HepG2 (cell line): ENCODE measurements around the gene SWSAP1. TPM values are rescaled to one million over a fixed set of nuclear protein-coding genes. Genes with fewer than 3 reads are reported as not detected.

ENCODE experiments used
- CAMTA2 ChIP-seq: sonication (generic); formaldehyde crosslinking; IDR thresholded peaks from 2 replicates; pipeline ENCODE4 v1.4.0; 2020; ENCODE audit warnings: mild to moderate bottlenecking, missing genetic modification reagents, borderline replicate concordance
- CBX5 ChIP-seq: sonication (generic); formaldehyde crosslinking; IDR thresholded peaks from 2 replicates; pipeline ENCODE4 v1.4.0; 2020; ENCODE audit warnings: missing genetic modification reagents, borderline replicate concordance
- CC2D1A ChIP-seq: sonication (generic); formaldehyde crosslinking; IDR thresholded peaks from 2 replicates; pipeline ENCODE4 v1.8.1; 2023; ENCODE audit warnings: mild to moderate bottlenecking, missing genetic modification reagents
- ELF3 ChIP-seq: IDR thresholded peaks from 2 replicates; pipeline ENCODE4 v1.6.1; 2016; ENCODE audit warnings: missing genetic modification reagents, missing compliant biosample characterization
- EP300 ChIP-seq, 3 experiments: sonication (generic) in 1 of 3; formaldehyde crosslinking in 1 of 3; IDR thresholded peaks; 2 replicates each; pipeline versions ENCODE4 v1.5.1 to v1.6.1; 2011 to 2020; ENCODE audit warnings: low read depth in 2 of 3, low read length in 2 of 3, borderline replicate concordance in 1 of 3, improper control_type of control experiment in 1 of 3, mild to moderate bottlenecking in 1 of 3, missing genetic modification reagents in 1 of 3, moderate library complexity in 1 of 3
- HDAC1 ChIP-seq: sonication (generic); formaldehyde crosslinking; IDR thresholded peaks from 2 replicates; pipeline ENCODE4 v1.5.1; 2020; ENCODE audit warnings: mild to moderate bottlenecking, missing genetic modification reagents
- JDP2 ChIP-seq: sonication (generic); formaldehyde crosslinking; IDR thresholded peaks from 2 replicates; pipeline ENCODE4 v1.8.1; 2022; ENCODE audit warnings: missing genetic modification reagents, borderline replicate concordance
- KLF9 ChIP-seq: IDR thresholded peaks from 2 replicates; pipeline ENCODE4 v1.6.1; 2016; ENCODE audit warnings: low read depth
- NR2F2 ChIP-seq: IDR thresholded peaks from 2 replicates; pipeline ENCODE4 v1.6.1; 2012; ENCODE audit warnings: low read depth, inconsistent platforms, borderline replicate concordance
- SMARCC2 ChIP-seq: fragments of 450-650 bp; IDR thresholded peaks from 2 replicates; pipeline ENCODE4 v1.6.1; 2017; ENCODE audit warnings: antibody characterized with exemption, mild to moderate bottlenecking
- SMC3 ChIP-seq: IDR thresholded peaks from 2 replicates; pipeline ENCODE4 v1.6.1; 2011; ENCODE audit warnings: low read length, improper control_type of control experiment
- ZMYM4 ChIP-seq: sonication (generic); formaldehyde crosslinking; IDR thresholded peaks from 2 replicates; pipeline ENCODE4 v1.8.1; 2023; ENCODE audit warnings: mild to moderate bottlenecking, missing genetic modification reagents
- ZNF256 ChIP-seq: sonication (generic); formaldehyde crosslinking; conservative IDR thresholded peaks from 2 replicates; pipeline ENCODE4 v1.4.0; 2020; ENCODE audit warnings: missing genetic modification reagents
- ZNF354B ChIP-seq: sonication (generic); formaldehyde crosslinking; IDR thresholded peaks from 2 replicates; pipeline ENCODE4 v1.8.0; 2022; ENCODE audit warnings: mild to moderate bottlenecking, missing genetic modification reagents
- ZNF484 ChIP-seq: sonication (generic); formaldehyde crosslinking; IDR thresholded peaks from 2 replicates; pipeline ENCODE4 v1.5.1; 2020; ENCODE audit warnings: mild to moderate bottlenecking, low read depth, missing genetic modification reagents, borderline replicate concordance
- ZNF619 ChIP-seq: sonication (generic); formaldehyde crosslinking; IDR thresholded peaks from 2 replicates; pipeline ENCODE4 v1.4.0; 2020; ENCODE audit warnings: mild to moderate bottlenecking, missing genetic modification reagents
- ZNF709 ChIP-seq: sonication (generic); formaldehyde crosslinking; IDR thresholded peaks from 2 replicates; pipeline ENCODE4 v1.5.0; 2020; ENCODE audit warnings: mild to moderate bottlenecking, missing genetic modification reagents
- ZNF776 ChIP-seq: sonication (generic); formaldehyde crosslinking; IDR thresholded peaks from 2 replicates; pipeline ENCODE4 v1.4.0; 2020; ENCODE audit warnings: mild to moderate bottlenecking, missing genetic modification reagents
- polyA plus RNA-seq, 8 experiments: library from polyadenylated mRNA; depleted of rRNA in 3 of 8; stranded (reverse) in 7 of 8; unstranded in 1 of 8; fragments of >200 nt; fragmentation: Illumina TruSeq in 4 of 8; extraction: Trizol in 4 of 8; gene quantifications; 2 replicates each; pipeline versions ENCODE4 v1.2.1 to v1.2.3, GENCODE V29; 2011 to 2016; ENCODE audit warnings: low read depth in 4 of 8, missing spikeins in 1 of 8, mixed read lengths in 1 of 8; ENCODE audit not compliant: insufficient read depth in 1 of 8
- total RNA-seq, 5 experiments: library from RNA; depleted of rRNA; stranded (reverse); fragments of >200 nt; fragmentation: Illumina TruSeq; extraction: Trizol; gene quantifications; 2 replicates each; pipeline ENCODE4 v1.2.3, GENCODE V29; 2016; ENCODE audit warnings: low read depth in 1 of 5
- TF ChIP-seq, protein P1 (sequence below): sonication (generic); formaldehyde crosslinking; IDR thresholded peaks from 2 replicates; pipeline ENCODE4 v1.4.0; 2020; ENCODE audit warnings: missing genetic modification reagents
- TF ChIP-seq, protein P2 (sequence below): fragments of 450-650 bp; IDR thresholded peaks from 2 replicates; pipeline ENCODE4 v1.6.1; 2016
- TF ChIP-seq, protein P3 (sequence below): sonication (generic); formaldehyde crosslinking; IDR thresholded peaks from 2 replicates; pipeline ENCODE4 v1.4.0; 2020; ENCODE audit warnings: missing genetic modification reagents
- TF ChIP-seq, protein P4 (sequence below): sonication (generic); formaldehyde crosslinking; IDR thresholded peaks from 2 replicates; pipeline ENCODE4 v1.8.1; 2023; ENCODE audit warnings: missing genetic modification reagents, mild to moderate bottlenecking, borderline replicate concordance
- TF ChIP-seq, protein P5 (sequence below): IDR thresholded peaks from 2 replicates; pipeline ENCODE4 v1.6.1; 2018; ENCODE audit warnings: missing genetic modification reagents
- TF ChIP-seq, protein P6 (sequence below): sonication (generic); formaldehyde crosslinking; IDR thresholded peaks from 2 replicates; pipeline ENCODE4 v1.4.0; 2020; ENCODE audit warnings: missing genetic modification reagents

Gene SWSAP1
- total and polyA plus RNA-seq, 2 of the 13 experiments (the other 11 are each of a cell fraction or from before 2014, with no cell fraction given) = 2.7 to 3.3 TPM

DNA sequence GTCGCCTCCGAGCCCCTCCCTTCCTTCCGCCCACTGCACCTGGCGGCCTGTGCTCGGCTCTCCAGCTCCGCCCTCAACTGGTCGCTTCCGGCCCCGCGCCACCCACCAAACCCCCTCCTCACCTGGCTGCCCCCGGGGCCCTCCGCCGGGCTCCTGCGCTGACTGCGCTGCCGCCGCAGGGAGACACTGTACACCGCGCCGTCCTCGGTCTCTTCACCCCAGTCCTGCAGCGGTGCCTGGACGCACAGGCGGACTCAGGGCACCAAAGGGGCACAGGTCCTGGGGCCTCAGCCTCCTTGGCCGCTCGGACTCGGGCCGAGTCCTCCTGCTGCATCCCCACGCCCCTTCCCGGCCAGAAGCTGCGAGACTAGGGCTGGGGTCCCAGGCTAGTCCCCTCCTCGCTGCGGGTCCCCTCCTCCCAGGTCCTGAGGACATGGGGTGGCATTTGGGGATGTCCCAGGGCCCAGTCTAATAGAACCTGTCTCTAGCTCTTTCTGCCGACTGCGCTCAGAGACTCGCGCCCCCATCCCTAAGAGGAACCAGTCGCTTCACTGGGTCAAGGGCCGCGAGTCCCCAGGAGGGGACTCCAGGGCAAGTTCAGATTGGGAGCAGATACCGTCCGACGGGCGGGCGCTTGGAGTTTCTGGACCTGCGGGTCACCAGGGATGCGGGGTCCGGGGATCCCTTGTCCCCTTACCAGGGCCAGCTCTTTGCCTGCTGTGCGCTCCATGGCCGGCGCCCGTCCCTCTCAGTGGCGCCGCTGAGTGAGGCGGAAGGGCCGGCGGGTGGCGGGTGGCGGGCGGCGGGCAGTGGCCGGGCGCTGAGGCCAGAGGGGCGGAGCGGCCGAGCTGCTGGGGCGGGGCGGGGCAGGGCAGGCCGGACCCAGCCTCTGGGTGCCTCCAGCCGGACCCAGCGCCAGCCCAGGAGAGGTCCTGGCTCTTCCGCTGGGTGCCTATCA lies 44.4 kb downstream of the SWSAP1 start, which contains the start of gene RGL3 (continued):
- TF ChIP-seq JDP2 (no peak), ELF3 (no peak), ZNF256 (CRISPR knock-in tag) (no peak), ZMYM4 (no peak), EP300 (IDR thresholded peaks at IDR 0.05; ENCODE audit: low read depth in 2 of 2, low read length in 2 of 2) (no peak), EP300 (CRISPR knock-in tag; IDR thresholded peaks at IDR 0.05; ENCODE audit: borderline replicate concordance) (no peak), ZNF619 (CRISPR knock-in tag) (0 out of 2 replicates have a peak, but pooled peaks have one; percentile 71), NR2F2 (no peak), ZNF354B (CRISPR knock-in tag) (no peak), CBX5 (no peak), CAMTA2 (no peak), SMARCC2 (no peak), KLF9 (CRISPR knock-in tag) (no peak), CC2D1A (CRISPR knock-in tag) (no peak), SMC3 (no peak), ZNF484 (CRISPR knock-in tag) (no peak), ZNF709 (CRISPR knock-in tag) (no peak), ZNF776 (CRISPR knock-in tag) (no peak), HDAC1 (CRISPR knock-in tag) (peak; percentile 27; the same call in 1 of the 2 replicates)
- TF ChIP-seq, protein P1, sequence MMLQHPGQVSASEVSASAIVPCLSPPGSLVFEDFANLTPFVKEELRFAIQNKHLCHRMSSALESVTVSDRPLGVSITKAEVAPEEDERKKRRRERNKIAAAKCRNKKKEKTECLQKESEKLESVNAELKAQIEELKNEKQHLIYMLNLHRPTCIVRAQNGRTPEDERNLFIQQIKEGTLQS (CRISPR knock-in tag) = no peak
- TF ChIP-seq, protein P2, sequence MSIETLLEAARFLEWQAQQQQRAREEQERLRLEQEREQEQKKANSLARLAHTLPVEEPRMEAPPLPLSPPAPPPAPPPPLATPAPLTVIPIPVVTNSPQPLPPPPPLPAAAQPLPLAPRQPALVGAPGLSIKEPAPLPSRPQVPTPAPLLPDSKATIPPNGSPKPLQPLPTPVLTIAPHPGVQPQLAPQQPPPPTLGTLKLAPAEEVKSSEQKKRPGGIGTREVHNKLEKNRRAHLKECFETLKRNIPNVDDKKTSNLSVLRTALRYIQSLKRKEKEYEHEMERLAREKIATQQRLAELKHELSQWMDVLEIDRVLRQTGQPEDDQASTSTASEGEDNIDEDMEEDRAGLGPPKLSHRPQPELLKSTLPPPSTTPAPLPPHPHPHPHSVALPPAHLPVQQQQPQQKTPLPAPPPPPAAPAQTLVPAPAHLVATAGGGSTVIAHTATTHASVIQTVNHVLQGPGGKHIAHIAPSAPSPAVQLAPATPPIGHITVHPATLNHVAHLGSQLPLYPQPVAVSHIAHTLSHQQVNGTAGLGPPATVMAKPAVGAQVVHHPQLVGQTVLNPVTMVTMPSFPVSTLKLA = no peak
- TF ChIP-seq, protein P3, sequence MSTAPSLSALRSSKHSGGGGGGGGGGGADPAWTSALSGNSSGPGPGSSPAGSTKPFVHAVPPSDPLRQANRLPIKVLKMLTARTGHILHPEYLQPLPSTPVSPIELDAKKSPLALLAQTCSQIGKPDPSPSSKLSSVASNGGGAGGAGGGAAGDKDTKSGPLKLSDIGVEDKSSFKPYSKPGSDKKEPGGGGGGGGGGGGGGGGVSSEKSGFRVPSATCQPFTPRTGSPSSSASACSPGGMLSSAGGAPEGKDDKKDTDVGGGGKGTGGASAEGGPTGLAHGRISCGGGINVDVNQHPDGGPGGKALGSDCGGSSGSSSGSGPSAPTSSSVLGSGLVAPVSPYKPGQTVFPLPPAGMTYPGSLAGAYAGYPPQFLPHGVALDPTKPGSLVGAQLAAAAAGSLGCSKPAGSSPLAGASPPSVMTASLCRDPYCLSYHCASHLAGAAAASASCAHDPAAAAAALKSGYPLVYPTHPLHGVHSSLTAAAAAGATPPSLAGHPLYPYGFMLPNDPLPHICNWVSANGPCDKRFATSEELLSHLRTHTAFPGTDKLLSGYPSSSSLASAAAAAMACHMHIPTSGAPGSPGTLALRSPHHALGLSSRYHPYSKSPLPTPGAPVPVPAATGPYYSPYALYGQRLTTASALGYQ (CRISPR knock-in tag) = no peak
- TF ChIP-seq, protein P4, sequence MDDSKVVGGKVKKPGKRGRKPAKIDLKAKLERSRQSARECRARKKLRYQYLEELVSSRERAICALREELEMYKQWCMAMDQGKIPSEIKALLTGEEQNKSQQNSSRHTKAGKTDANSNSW (CRISPR knock-in tag) = no peak
- TF ChIP-seq, protein P5, sequence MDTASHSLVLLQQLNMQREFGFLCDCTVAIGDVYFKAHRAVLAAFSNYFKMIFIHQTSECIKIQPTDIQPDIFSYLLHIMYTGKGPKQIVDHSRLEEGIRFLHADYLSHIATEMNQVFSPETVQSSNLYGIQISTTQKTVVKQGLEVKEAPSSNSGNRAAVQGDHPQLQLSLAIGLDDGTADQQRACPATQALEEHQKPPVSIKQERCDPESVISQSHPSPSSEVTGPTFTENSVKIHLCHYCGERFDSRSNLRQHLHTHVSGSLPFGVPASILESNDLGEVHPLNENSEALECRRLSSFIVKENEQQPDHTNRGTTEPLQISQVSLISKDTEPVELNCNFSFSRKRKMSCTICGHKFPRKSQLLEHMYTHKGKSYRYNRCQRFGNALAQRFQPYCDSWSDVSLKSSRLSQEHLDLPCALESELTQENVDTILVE (CRISPR knock-in tag) = no peak
- TF ChIP-seq, protein P6, sequence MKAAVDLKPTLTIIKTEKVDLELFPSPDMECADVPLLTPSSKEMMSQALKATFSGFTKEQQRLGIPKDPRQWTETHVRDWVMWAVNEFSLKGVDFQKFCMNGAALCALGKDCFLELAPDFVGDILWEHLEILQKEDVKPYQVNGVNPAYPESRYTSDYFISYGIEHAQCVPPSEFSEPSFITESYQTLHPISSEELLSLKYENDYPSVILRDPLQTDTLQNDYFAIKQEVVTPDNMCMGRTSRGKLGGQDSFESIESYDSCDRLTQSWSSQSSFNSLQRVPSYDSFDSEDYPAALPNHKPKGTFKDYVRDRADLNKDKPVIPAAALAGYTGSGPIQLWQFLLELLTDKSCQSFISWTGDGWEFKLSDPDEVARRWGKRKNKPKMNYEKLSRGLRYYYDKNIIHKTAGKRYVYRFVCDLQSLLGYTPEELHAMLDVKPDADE = no peak
